Colonic mucosa (tissue), 4 donors: ENCODE measurements around the gene ZNF878. TPM values are rescaled to one million over a fixed set of nuclear protein-coding genes. Genes with fewer than 3 reads are reported as not detected.
A peak's percentile ranks its signal among the peaks of the same experiment; 100 is the strongest.

Experiments
- DNase-seq: peaks from one replicate; pipeline ENCODE4 v3.0.0-alpha.2; 2020
- H3K27ac ChIP-seq: fragments of 200-600 bp; one replicate; pipeline ENCODE4 v1.8.0; 2021
- H3K27me3 ChIP-seq: fragments of 200-600 bp; one replicate; pipeline ENCODE4 v1.8.0; 2021
- H3K36me3 ChIP-seq: fragments of 200-600 bp; one replicate; pipeline ENCODE4 v1.8.0; 2021
- H3K4me1 ChIP-seq: fragments of 200-600 bp; one replicate; pipeline ENCODE4 v1.8.0; 2021; ENCODE audit warnings: mild to moderate bottlenecking
- H3K4me3 ChIP-seq: fragments of 200-600 bp; one replicate; pipeline ENCODE4 v1.8.0; 2021
- H3K9ac ChIP-seq, 2 donors: one replicate each; pipeline ENCODE4 v1.7.0; 2013; ENCODE audit warnings: control low read depth in 2 of 2, low read depth in 2 of 2, low read length in 2 of 2
- H3K9me3 ChIP-seq: fragments of 200-600 bp; one replicate; pipeline ENCODE4 v1.8.0; 2021
- CTCF ChIP-seq: fragments of 200-600 bp; IDR thresholded peaks from one replicate; pipeline ENCODE4 v1.8.0; 2022; ENCODE audit warnings: antibody characterized with exemption, mild to moderate bottlenecking
- intact Hi-C: fragments of 100-400 bp; cut with DNase I; formaldehyde crosslinking; loops from one replicate; pipeline ENCODE4 v1.14.1; 2022
- total RNA-seq, 2 donors: library from RNA; stranded (reverse); fragmentation: NEBNext Ultra II Directional in 1 of 2; extraction: Animal tissue kit (Norgen Biotek cat#: 25700) in 1 of 2; gene quantifications; one replicate each; pipeline ENCODE4 v1.2.1, GENCODE V29; 2021
- donor health status: healthy.
- donor health status: DM: no; HTN: no; CAD: no.
- donor health status: DM: no; HTN: no; CAD: no.

Gene ZNF878
- total RNA-seq, 2 donors from 2014 or later: 0.32 to 1.1 TPM

GRCh38 chr19:12075538-12076139 is 22.9 kb upstream of the ZNF878 start:
- no peak for DNase-seq
- H3K27ac ChIP-seq: no peak overlapping the region
- peaks cover 23% of the 10 kb centered on the region for H3K36me3 ChIP-seq
- no peak overlapping the region for H3K4me3 ChIP-seq
- no peak for TF ChIP-seq CTCF
- H3K9ac ChIP-seq: no peak overlapping the region
- intact Hi-C loops: no loop called here
- H3K9me3 ChIP-seq: peaks cover 36% of the 10 kb centered on the region
- no peaks in the 10 kb centered on the region for H3K27me3 ChIP-seq
- no peaks in the 10 kb centered on the region for H3K4me1 ChIP-seq

- intact Hi-C loops: no loop called here
- Histone ChIP-seq H3K36me3 (no peaks in the 10 kb centered on the region), H3K9me3 (no peaks in the 10 kb centered on the region), H3K27me3 (no peaks in the 10 kb centered on the region), H3K4me1 (peaks cover 4% of the 10 kb centered on the region), H3K27ac (peak within 1 kb of the TSS; percentile 86), H3K9ac (peak within 1 kb of the TSS; percentile 82 to 89), H3K4me3 (peak within 1 kb of the TSS; percentile 84)
- DNase-seq: peak; percentile 100
- TF ChIP-seq CTCF: no peak
These were observed 12.1 kb upstream of the ZNF878 start, which contains the start of gene ZNF844 for GRCh38 chr19:12064590-12065538. TSS of gene ZNF844 (plus strand) at chr19:12064731. CDS start at chr19:12064874, 143 bp downstream.

- TF ChIP-seq CTCF: no peak
- no peaks in the 10 kb centered on the region for H3K27me3 ChIP-seq
- H3K4me1 ChIP-seq: peaks cover 6% of the 10 kb centered on the region
- H3K9me3 ChIP-seq: no peaks in the 10 kb centered on the region
- no peak overlapping the region for H3K4me3 ChIP-seq
- no peak for DNase-seq
- H3K36me3 ChIP-seq: no peaks in the 10 kb centered on the region
- intact Hi-C loops: no loop called here
- H3K27ac ChIP-seq: no peak overlapping the region
- no peak overlapping the region for H3K9ac ChIP-seq
These were observed 3.0 kb upstream of the ZNF878 start for GRCh38 chr19:12055784-12056183.

- H3K4me3 ChIP-seq: peak overlapping the region; percentile 62
- peak; percentile 31 for DNase-seq
- peak overlapping the region; percentile 52 to 85 for H3K9ac ChIP-seq
- peak overlapping the region; percentile 68 for H3K27ac ChIP-seq
- TF ChIP-seq CTCF: no peak
- intact Hi-C loops: no loop called here
- peaks cover 6% of the 10 kb centered on the region for H3K4me1 ChIP-seq
- H3K36me3 ChIP-seq: no peaks in the 10 kb centered on the region
- H3K27me3 ChIP-seq: no peaks in the 10 kb centered on the region
- no peaks in the 10 kb centered on the region for H3K9me3 ChIP-seq
These were observed 667 bp downstream of the ZNF878 start for GRCh38 chr19:12052091-12052496.

- Histone ChIP-seq H3K27me3 (no peaks in the 10 kb centered on the region), H3K27ac (no peak overlapping the region), H3K4me1 (peaks cover 6% of the 10 kb centered on the region), H3K36me3 (no peaks in the 10 kb centered on the region), H3K4me3 (no peak overlapping the region), H3K9ac (no peak overlapping the region), H3K9me3 (peaks cover 7% of the 10 kb centered on the region)
- intact Hi-C loops: no loop called here
- DNase-seq: no peak
- TF ChIP-seq CTCF: no peak
These were observed 4.9 kb downstream of the ZNF878 start for GRCh38 chr19:12047868-12048267.
